A673 (cell line): ENCODE data around the gene PPP1R26.

Experiments used
- CTCF ChIP-seq: fragments of 300-800, 200-600 bp; sonication (generic); conservative IDR thresholded peaks from 2 replicates; pipeline ENCODE4 v1.5.1; 2017; ENCODE audit warnings: low read depth, mild to moderate bottlenecking, antibody characterized with exemption, low read length, moderate library complexity, mixed read lengths
- EZH2 ChIP-seq: fragments of 200-600 bp; sonication (generic); IDR thresholded peaks from 2 replicates; pipeline ENCODE4 v1.6.1; 2017; ENCODE audit warnings: borderline replicate concordance, low read depth, mild to moderate bottlenecking, mixed read lengths, antibody characterized with exemption, low read length; ENCODE audit not compliant: poor library complexity, severe bottlenecking

- TF ChIP-seq CTCF: no peak
- TF ChIP-seq EZH2: no peak
Observed at GRCh38 chr9:135456436-135457104, 23.0 kb upstream of the PPP1R26 start.
